Mesenchymal stem cell (in vitro differentiated cells and primary cell): Measurements from ENCODE around the gene TRIM22.

Source experiments
- DNase-seq: peaks from one replicate; pipeline ENCODE4 v3.0.0-alpha.2; 2013
- H2AFZ ChIP-seq: one replicate; pipeline ENCODE4 v1.6.1; 2013; ENCODE audit warnings: low read depth, mild to moderate bottlenecking, control low read depth, inconsistent platforms, low read length, moderate library complexity
- H2AK5ac ChIP-seq: 2 replicates; pipeline ENCODE4 v1.6.1; 2013; ENCODE audit warnings: low read length, moderate library complexity, mild to moderate bottlenecking, inconsistent platforms; ENCODE audit not compliant: severe bottlenecking
- H2BK120ac ChIP-seq: one replicate; pipeline ENCODE4 v1.6.1; 2013; ENCODE audit warnings: low read depth, mild to moderate bottlenecking, inconsistent platforms, low read length, moderate library complexity
- H2BK12ac ChIP-seq, 2 experiments: one replicate each; pipeline ENCODE4 v1.6.1; 2013; ENCODE audit warnings: inconsistent platforms in 2 of 2, low read length in 2 of 2, mild to moderate bottlenecking in 2 of 2, moderate library complexity in 2 of 2, control low read depth in 1 of 2
- H2BK15ac ChIP-seq: one replicate; pipeline ENCODE4 v1.6.1; 2013; ENCODE audit warnings: mild to moderate bottlenecking, low read depth, inconsistent platforms; ENCODE audit not compliant: poor library complexity, severe bottlenecking
- H2BK5ac ChIP-seq: 2 replicates; pipeline ENCODE4 v1.6.1; 2013; ENCODE audit warnings: low read depth, mild to moderate bottlenecking, low read length, control low read depth, inconsistent platforms; ENCODE audit not compliant: poor library complexity, severe bottlenecking
- H3K14ac ChIP-seq, 2 experiments: one replicate each; pipeline ENCODE4 v1.6.1; 2013; ENCODE audit warnings: inconsistent platforms in 2 of 2, low read length in 2 of 2, control low read depth in 1 of 2, mild to moderate bottlenecking in 1 of 2, moderate library complexity in 1 of 2
- H3K18ac ChIP-seq, 2 experiments: one replicate each; pipeline ENCODE4 v1.6.1; 2013; ENCODE audit warnings: inconsistent platforms in 2 of 2, low read length in 2 of 2, control low read depth in 1 of 2, low read depth in 1 of 2, mild to moderate bottlenecking in 1 of 2
- H3K23ac ChIP-seq, 2 experiments: one replicate each; pipeline ENCODE4 v1.6.1; 2013; ENCODE audit warnings: inconsistent platforms in 2 of 2, low read length in 2 of 2, mild to moderate bottlenecking in 2 of 2, moderate library complexity in 2 of 2, control low read depth in 1 of 2
- H3K27ac ChIP-seq: 2 replicates; pipeline ENCODE4 v1.5.1; 2013; ENCODE audit warnings: mild to moderate bottlenecking, moderate library complexity, low read length, control low read depth, inconsistent platforms; ENCODE audit not compliant: poor library complexity, severe bottlenecking
- H3K27me3 ChIP-seq, 2 experiments: 2 replicates each; pipeline versions ENCODE4 v1.6.1 to v1.7.0; 2013; ENCODE audit warnings: low read length in 2 of 2, mild to moderate bottlenecking in 2 of 2, moderate library complexity in 2 of 2, control low read depth in 1 of 2, inconsistent platforms in 1 of 2; ENCODE audit not compliant: control insufficient read depth in 1 of 2, insufficient read depth in 1 of 2
- H3K36me3 ChIP-seq, 2 experiments: 2 replicates each; pipeline versions ENCODE4 v1.6.1 to v1.7.0; 2013; ENCODE audit warnings: low read length in 2 of 2, control low read depth in 1 of 2, inconsistent platforms in 1 of 2, low read depth in 1 of 2, mild to moderate bottlenecking in 1 of 2; ENCODE audit not compliant: insufficient read depth in 2 of 2, control insufficient read depth in 1 of 2
- H3K4ac ChIP-seq, 2 experiments: one replicate each; pipeline ENCODE4 v1.6.1; 2013; ENCODE audit warnings: inconsistent platforms in 2 of 2, low read length in 2 of 2, mild to moderate bottlenecking in 2 of 2, moderate library complexity in 2 of 2, control low read depth in 1 of 2, low read depth in 1 of 2
- H3K4me1 ChIP-seq: 2 replicates; pipeline ENCODE4 v1.6.1; 2013; ENCODE audit warnings: low read depth, low read length, control low read depth; ENCODE audit not compliant: control insufficient read depth, insufficient read depth
- H3K4me2 ChIP-seq: 2 replicates; pipeline ENCODE4 v1.6.1; 2013; ENCODE audit warnings: low read length, mild to moderate bottlenecking, inconsistent platforms; ENCODE audit not compliant: poor library complexity, severe bottlenecking
- H3K4me3 ChIP-seq, 2 experiments: 2 replicates each; pipeline versions ENCODE4 v1.5.1 to v1.7.0; 2013; ENCODE audit warnings: low read length in 2 of 2, mild to moderate bottlenecking in 2 of 2, control low read depth in 1 of 2, low read depth in 1 of 2; ENCODE audit not compliant: insufficient read depth in 1 of 2
- H3K79me1 ChIP-seq: replicated peaks from 2 replicates; pipeline ENCODE4 v1.6.1; 2013; ENCODE audit warnings: mild to moderate bottlenecking, control low read depth, low read length, inconsistent platforms; ENCODE audit not compliant: poor library complexity, severe bottlenecking
- H3K9ac ChIP-seq: 2 replicates; pipeline ENCODE4 v1.7.0; 2013; ENCODE audit warnings: mild to moderate bottlenecking, low read length, moderate library complexity
- H3K9me3 ChIP-seq: 2 replicates; pipeline ENCODE4 v1.7.0; 2013; ENCODE audit warnings: mild to moderate bottlenecking, low read length; ENCODE audit not compliant: control insufficient read depth
- H4K8ac ChIP-seq: one replicate; pipeline ENCODE4 v1.6.1; 2013; ENCODE audit warnings: inconsistent platforms, mild to moderate bottlenecking, low read length, moderate library complexity
- H4K91ac ChIP-seq: one replicate; pipeline ENCODE4 v1.6.1; 2013; ENCODE audit warnings: mild to moderate bottlenecking, low read length, inconsistent platforms
- WGBS: methylation state at CpG from one replicate; pipeline ENCODE4 v1.1.7; 2013; ENCODE audit warnings: mixed read lengths; 5-methylcytosine and 5-hydroxymethylcytosine counted together

Gene TRIM22

DNA sequence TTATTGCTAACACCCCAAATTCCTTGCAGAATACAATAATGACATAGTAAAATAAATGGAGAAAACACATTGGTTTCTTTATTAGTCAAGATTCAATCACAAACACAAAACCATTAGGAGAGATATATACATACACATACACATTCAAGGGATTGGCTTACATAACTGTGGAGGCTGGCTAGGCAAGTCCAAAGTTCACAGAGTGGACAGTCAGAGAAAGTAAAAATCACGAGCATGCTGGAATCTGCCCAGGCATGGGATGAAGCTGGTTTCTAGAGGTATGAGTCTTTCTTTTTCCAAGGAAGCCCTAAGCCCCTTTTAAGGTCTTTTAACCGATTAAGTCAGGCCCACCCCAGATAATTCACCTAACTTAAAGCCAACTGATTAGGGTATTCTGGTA is 33.0 kb downstream of the TRIM22 start:
- H2BK15ac ChIP-seq = no peak overlapping the region
- 46% methylated on average over 2 of the region's 2 CpGs for WGBS
- no peak overlapping the region for H2BK12ac ChIP-seq
- no peak overlapping the region for H3K27ac ChIP-seq
- H3K27me3 ChIP-seq = peaks cover 6 to 13% of the 10 kb centered on the region in 2 experiments
- H3K9ac ChIP-seq = no peak overlapping the region
- no peak overlapping the region for H3K4me3 ChIP-seq
- no peaks in the 10 kb centered on the region for H3K36me3 ChIP-seq
- H3K4me1 ChIP-seq = no peaks in the 10 kb centered on the region
- H3K4me2 ChIP-seq = no peak overlapping the region
- H4K8ac ChIP-seq = no peak overlapping the region
- H3K4ac ChIP-seq = no peak overlapping the region
- H3K18ac ChIP-seq = no peak overlapping the region
- H3K23ac ChIP-seq = no peak overlapping the region
- no peaks in the 10 kb centered on the region for H3K9me3 ChIP-seq
- H2AFZ ChIP-seq = no peak overlapping the region
- H2AK5ac ChIP-seq = no peak overlapping the region
- DNase-seq = no peak
- H2BK5ac ChIP-seq = no peak overlapping the region
- no peak overlapping the region for H4K91ac ChIP-seq
- H2BK120ac ChIP-seq = no peak overlapping the region
- no peaks in the 10 kb centered on the region for H3K79me1 ChIP-seq
- no peak overlapping the region for H3K14ac ChIP-seq

DNA sequence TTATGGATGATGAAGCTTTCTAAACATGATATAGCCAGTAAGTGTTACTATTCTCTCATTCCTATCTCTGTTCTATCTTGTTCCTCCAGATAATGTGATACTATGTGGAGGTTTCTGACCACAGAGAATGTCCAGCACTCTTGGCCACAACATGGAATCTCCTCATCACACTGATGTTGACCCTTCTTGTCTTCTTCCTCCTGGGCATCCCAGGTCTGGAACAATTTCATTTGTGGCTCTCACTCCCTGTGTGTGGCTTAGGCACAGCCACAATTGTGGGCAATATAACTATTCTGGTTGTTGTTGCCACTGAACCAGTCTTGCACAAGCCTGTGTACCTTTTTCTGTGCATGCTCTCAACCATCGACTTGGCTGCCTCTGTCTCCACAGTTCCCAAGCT is 36.8 kb downstream of the TRIM22 start:
- Histone ChIP-seq H3K9me3 (no peaks in the 10 kb centered on the region), H2BK15ac (no peak overlapping the region), H3K4ac (no peak overlapping the region), H3K36me3 (no peaks in the 10 kb centered on the region), H2AK5ac (no peak overlapping the region), H2BK12ac (no peak overlapping the region), H3K18ac (no peak overlapping the region), H3K4me1 (no peaks in the 10 kb centered on the region), H3K23ac (peak overlapping the region in 1 of 2 experiments; percentile 27), H4K8ac (no peak overlapping the region), H2BK5ac (no peak overlapping the region), H3K4me2 (no peak overlapping the region), H3K14ac (no peak overlapping the region), H3K27me3 (peaks cover 9 to 13% of the 10 kb centered on the region in 2 experiments), H3K4me3 (no peak overlapping the region), H4K91ac (no peak overlapping the region), H3K27ac (no peak overlapping the region), H3K9ac (no peak overlapping the region), H3K79me1 (no peaks in the 10 kb centered on the region), H2BK120ac (no peak overlapping the region), H2AFZ (no peak overlapping the region)
- no peak for DNase-seq
- WGBS = 84% methylated on average over 1 of the region's 1 CpG

DNA sequence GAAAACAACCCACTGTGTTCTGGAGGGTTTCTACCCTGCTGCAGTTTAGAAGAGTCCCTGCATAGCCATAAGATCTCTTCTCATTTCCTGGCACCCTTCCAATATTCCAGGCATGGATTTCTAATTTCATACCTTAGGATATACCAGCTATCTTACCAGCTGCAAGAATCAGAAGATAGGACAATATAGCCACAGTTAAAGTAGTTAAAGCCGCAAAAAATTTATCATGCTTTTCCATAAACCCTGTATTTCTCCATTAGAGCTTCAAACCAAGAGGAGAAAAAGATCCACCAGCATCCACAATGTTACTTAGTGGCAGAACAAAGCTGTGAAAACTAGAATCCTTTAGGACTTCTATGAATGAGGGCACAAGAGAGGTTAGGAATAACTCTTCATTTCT is 38.1 kb downstream of the TRIM22 start:
- 83% methylated on average over 1 of the region's 1 CpG for WGBS
- Histone ChIP-seq H2AFZ (no peak overlapping the region), H3K27me3 (peaks cover 9 to 13% of the 10 kb centered on the region in 2 experiments), H3K36me3 (no peaks in the 10 kb centered on the region), H4K8ac (no peak overlapping the region), H2AK5ac (no peak overlapping the region), H3K4me1 (no peaks in the 10 kb centered on the region), H4K91ac (no peak overlapping the region), H2BK12ac (no peak overlapping the region), H3K9me3 (no peaks in the 10 kb centered on the region), H3K27ac (no peak overlapping the region), H2BK5ac (no peak overlapping the region), H3K4ac (no peak overlapping the region), H3K14ac (no peak overlapping the region), H3K18ac (no peak overlapping the region), H3K4me3 (no peak overlapping the region), H3K23ac (no peak overlapping the region), H3K4me2 (no peak overlapping the region), H3K9ac (no peak overlapping the region), H2BK120ac (no peak overlapping the region), H2BK15ac (no peak overlapping the region), H3K79me1 (no peaks in the 10 kb centered on the region)
- no peak for DNase-seq

DNA sequence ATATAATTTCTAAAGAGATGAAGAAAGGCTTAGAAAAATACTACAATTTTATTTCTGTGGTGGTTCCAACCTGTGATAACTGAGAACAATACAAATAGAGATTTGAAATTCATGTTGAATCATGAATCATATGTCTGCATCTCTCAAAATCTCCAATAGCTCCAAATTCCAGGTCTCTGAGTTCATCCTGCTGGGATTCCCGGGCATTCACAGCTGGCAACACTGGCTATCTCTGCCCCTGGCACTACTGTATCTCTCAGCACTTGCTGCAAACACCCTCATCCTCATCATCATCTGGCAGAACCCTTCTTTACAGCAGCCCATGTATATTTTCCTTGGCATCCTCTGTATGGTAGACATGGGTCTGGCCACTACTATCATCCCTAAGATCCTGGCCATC is 46.8 kb downstream of the TRIM22 start, which contains the start of gene OR56B1:
Gene OR56B1 (plus strand): TSS at position 53 of the 400 bp plus-strand sequence. CDS start 69 bp downstream, at position 122.
- no peak within 1 kb of the TSS for H2BK120ac ChIP-seq
- H3K79me1 ChIP-seq = no peaks in the 10 kb centered on the region
- no peak for DNase-seq
- peaks cover 2% of the 10 kb centered on the region for H3K9me3 ChIP-seq
- no peak within 1 kb of the TSS for H3K27ac ChIP-seq
- H2BK5ac ChIP-seq = no peak within 1 kb of the TSS
- no peak within 1 kb of the TSS for H2AFZ ChIP-seq
- no peak within 1 kb of the TSS for H3K4ac ChIP-seq
- no peak within 1 kb of the TSS for H3K4me2 ChIP-seq
- no peak within 1 kb of the TSS for H3K9ac ChIP-seq
- no peak within 1 kb of the TSS for H4K91ac ChIP-seq
- H3K18ac ChIP-seq = no peak within 1 kb of the TSS
- peaks cover 0 to 5% of the 10 kb centered on the region in 2 experiments for H3K27me3 ChIP-seq
- H3K14ac ChIP-seq = peak within 1 kb of the TSS in 1 of 2 experiments; percentile 5
- no peak within 1 kb of the TSS for H2BK15ac ChIP-seq
- H2BK12ac ChIP-seq = no peak within 1 kb of the TSS
- no peak within 1 kb of the TSS for H3K4me3 ChIP-seq
- no peak within 1 kb of the TSS for H4K8ac ChIP-seq
- 76% methylated on average over 1 of the region's 1 CpG for WGBS
- H2AK5ac ChIP-seq = no peak within 1 kb of the TSS
- peaks cover 1% of the 10 kb centered on the region for H3K4me1 ChIP-seq
- H3K36me3 ChIP-seq = no peaks in the 10 kb centered on the region
- H3K23ac ChIP-seq = no peak within 1 kb of the TSS
